Measurements from ENCODE around the gene TMEM115.

GRCh38 chr3:50340448-50341329 is 18.6 kb downstream of the TMEM115 start, which contains the start of gene RASSF1:
- TF ChIP-seq ELF2 (CRISPR knock-in tag; IDR thresholded peaks at IDR 0.05) (no peak), EZH2 (IDR thresholded peaks at IDR 0.05; ENCODE audit: borderline replicate concordance, low read depth, low read length) (no peak)
